Peyer's patch (tissue), 4 donors: ENCODE measurements around the gene MILR1. TPM values are rescaled to one million over a fixed set of nuclear protein-coding genes. Genes with fewer than 3 reads are reported as not detected.

Source experiments
- DNase-seq, 3 donors: peaks; one replicate each; pipeline ENCODE4 v3.0.0-alpha.2; 2017 to 2019
- H3K27ac ChIP-seq, 4 donors: fragments of 200-600 bp; sonication (generic); one replicate each; pipeline ENCODE4 v1.5.1; 2016 to 2019
- H3K27me3 ChIP-seq, 2 donors: fragments of 200-600 bp; sonication (generic); one replicate each; pipeline ENCODE4 v1.5.1; 2019
- H3K36me3 ChIP-seq, 3 donors: fragments of 200-600 bp; sonication (generic); one replicate each; pipeline ENCODE4 v1.5.1; 2016 to 2019
- H3K4me1 ChIP-seq, 4 donors: fragments of 200-600 bp; sonication (generic); one replicate each; pipeline ENCODE4 v1.5.1; 2016 to 2019
- H3K4me3 ChIP-seq, 4 donors: fragments of 200-600 bp; sonication (generic); 1 replicate in 3 of 4; 2 replicates in 1 of 4; pipeline ENCODE4 v1.5.1; 2016 to 2019; ENCODE audit warnings: mild to moderate bottlenecking in 1 of 4
- H3K9me3 ChIP-seq, 4 donors: fragments of 200-600 bp; sonication (generic); one replicate each; pipeline ENCODE4 v1.5.1; 2016 to 2019; ENCODE audit warnings: mild to moderate bottlenecking in 1 of 4
- CTCF ChIP-seq, 6 experiments: fragments of 450-650 bp in 4 of 6; fragments of 200-600 bp in 2 of 6; sonication (generic) in 1 of 6; IDR thresholded peaks; one replicate each; pipeline ENCODE4 v1.5.1; 2017 to 2019; ENCODE audit warnings: antibody characterized with exemption in 6 of 6, mild to moderate bottlenecking in 3 of 6, moderate library complexity in 1 of 6
- POLR2A ChIP-seq, 2 donors: fragments of 450-650 bp; IDR thresholded peaks; one replicate each; pipeline ENCODE4 v1.5.1; 2017; ENCODE audit warnings: antibody characterized with exemption in 2 of 2, mild to moderate bottlenecking in 2 of 2, moderate library complexity in 2 of 2
- total RNA-seq, 4 donors: library from RNA; depleted of rRNA; stranded (reverse); fragments of >200 nt; gene quantifications; one replicate each; pipeline ENCODE4 v1.1.0, GENCODE V29; 2016

Gene MILR1
- total RNA-seq, 4 donors from 2014 or later, result 3.3 to 10.7 (median 5.6) TPM; not detected in 1

- Histone ChIP-seq H3K9me3 (no peaks in the 10 kb centered on the region), H3K36me3 (no peaks in the 10 kb centered on the region), H3K27me3 (no peaks in the 10 kb centered on the region), H3K4me1 (no peaks in the 10 kb centered on the region), H3K4me3 (no peak overlapping the region), H3K27ac (no peak overlapping the region)
- TF ChIP-seq POLR2A (IDR thresholded peaks at IDR 0.05) (no peak), CTCF (IDR thresholded peaks at IDR 0.05) (no peak)
- no peak for DNase-seq
Measured at GRCh38 chr17:64470625-64471024, 21.7 kb downstream of the MILR1 start.

- no peak overlapping the region for H3K27ac ChIP-seq
- no peaks in the 10 kb centered on the region for H3K4me1 ChIP-seq
- H3K4me3 ChIP-seq, result no peak overlapping the region
- no peaks in the 10 kb centered on the region for H3K9me3 ChIP-seq
- no peaks in the 10 kb centered on the region for H3K27me3 ChIP-seq
- no peak for DNase-seq
- H3K36me3 ChIP-seq, result no peaks in the 10 kb centered on the region
- TF ChIP-seq POLR2A (IDR thresholded peaks at IDR 0.05), result no peak
- TF ChIP-seq CTCF (IDR thresholded peaks at IDR 0.05), result no peak
Measured at GRCh38 chr17:64471440-64471839, 22.5 kb downstream of the MILR1 start.

- DNase-seq, result no peak
Measured at GRCh38 chr17:64472564-64472963, 23.6 kb downstream of the MILR1 start.

GRCh38 chr17:64477849-64478248 is 28.9 kb downstream of the MILR1 start:
- no peak for TF ChIP-seq POLR2A (IDR thresholded peaks at IDR 0.05)
- TF ChIP-seq CTCF (IDR thresholded peaks at IDR 0.05), result no peak

More at GRCh38 chr17:64472564-64472963, 23.6 kb downstream of the MILR1 start:
- no peaks in the 10 kb centered on the region for H3K4me1 ChIP-seq
- no peaks in the 10 kb centered on the region for H3K36me3 ChIP-seq
- no peaks in the 10 kb centered on the region for H3K9me3 ChIP-seq
- TF ChIP-seq POLR2A (IDR thresholded peaks at IDR 0.05) (no peak), CTCF (IDR thresholded peaks at IDR 0.05) (no peak)
- H3K27me3 ChIP-seq, result no peaks in the 10 kb centered on the region
- no peak overlapping the region for H3K27ac ChIP-seq
- no peak overlapping the region for H3K4me3 ChIP-seq

GRCh38 chr17:64480951-64481350 is 32.0 kb downstream of the MILR1 start:
- no peak for DNase-seq
- no peaks in the 10 kb centered on the region for H3K27me3 ChIP-seq
- TF ChIP-seq CTCF (IDR thresholded peaks at IDR 0.05) (no peak), POLR2A (IDR thresholded peaks at IDR 0.05) (no peak)
- no peak overlapping the region for H3K27ac ChIP-seq
- H3K4me3 ChIP-seq, result no peak overlapping the region
- H3K9me3 ChIP-seq, result no peaks in the 10 kb centered on the region
- peaks cover 0 to 53% (median 0%) of the 10 kb centered on the region in 3 donors for H3K36me3 ChIP-seq
- no peaks in the 10 kb centered on the region for H3K4me1 ChIP-seq

More at GRCh38 chr17:64477849-64478248, 28.9 kb downstream of the MILR1 start:
- peaks cover 0 to 29% (median 0%) of the 10 kb centered on the region in 3 donors for H3K36me3 ChIP-seq
- H3K9me3 ChIP-seq, result no peaks in the 10 kb centered on the region
- H3K4me3 ChIP-seq, result no peak overlapping the region
- H3K27me3 ChIP-seq, result no peaks in the 10 kb centered on the region
- H3K27ac ChIP-seq, result no peak overlapping the region
- DNase-seq, result no peak
- no peaks in the 10 kb centered on the region for H3K4me1 ChIP-seq

- no peak overlapping the region for H3K27ac ChIP-seq
- peaks cover 0 to 57% (median 0%) of the 10 kb centered on the region in 3 donors for H3K36me3 ChIP-seq
- no peak for DNase-seq
- H3K9me3 ChIP-seq, result no peaks in the 10 kb centered on the region
- no peak overlapping the region for H3K4me3 ChIP-seq
- H3K27me3 ChIP-seq, result no peaks in the 10 kb centered on the region
- no peaks in the 10 kb centered on the region for H3K4me1 ChIP-seq
- no peak for TF ChIP-seq CTCF (IDR thresholded peaks at IDR 0.05)
- no peak for TF ChIP-seq POLR2A (IDR thresholded peaks at IDR 0.05)
Measured at GRCh38 chr17:64484380-64484779, 35.5 kb downstream of the MILR1 start.
